ENCODE measurements around the gene USP2. TPM values are rescaled to one million over a fixed set of nuclear protein-coding genes. Genes with fewer than 3 reads are reported as not detected.

USP2 gene
- total RNA-seq, 1 experiment from 2014 or later = 5.7 TPM

GRCh38 chr11:119427279-119427678 lies 45.8 kb upstream of the USP2 start:
- peaks cover 52 to 54% of the 10 kb centered on the region in 2 experiments for H3K4me1 Mint-ChIP-seq
- TF ChIP-seq CTCF (conservative IDR thresholded peaks at IDR 0.05) = no peak
- H3K27ac Mint-ChIP-seq = no peak overlapping the region

More at GRCh38 chr11:119427279-119427678, 45.8 kb upstream of the USP2 start:
- Histone ChIP-seq H3K23ac (ENCODE audit: insufficient read length, low read depth, low read length) (no peak overlapping the region), H3K56ac (ENCODE audit: insufficient read length, low read depth, low read length) (no peak overlapping the region), H3K79me1 (ENCODE audit: insufficient read depth, low read depth, low read length, poor library complexity, severe bottlenecking) (no peaks in the 10 kb centered on the region), H2AFZ (ENCODE audit: low read length) (no peak overlapping the region), H2BK5ac (ENCODE audit: insufficient read length, low read length) (no peak overlapping the region), H3K9ac (ENCODE audit: extremely low read depth, insufficient read length, low read length) (no peak overlapping the region), H2BK120ac (ENCODE audit: low read depth, low read length, poor library complexity, severe bottlenecking) (no peak overlapping the region), H2AK5ac (ENCODE audit: insufficient read length, low read length) (no peak overlapping the region), H3K27ac (ENCODE audit: insufficient read length, low read depth, low read length) (no peak overlapping the region), H3K23me2 (ENCODE audit: insufficient read length, low read depth, low read length, poor library complexity, severe bottlenecking) (no peaks in the 10 kb centered on the region), H3T11ph (ENCODE audit: low read length) (no peak overlapping the region), H3K79me2 (ENCODE audit: insufficient read depth, low read length) (peaks cover 5% of the 10 kb centered on the region; the same call in 1 of the 2 replicates), H3K4me1 (ENCODE audit: insufficient read depth, low read length) (peaks cover 16% of the 10 kb centered on the region), H3K27me3 (ENCODE audit: insufficient read depth, low read length) (no peaks in the 10 kb centered on the region), H3K4me2 (ENCODE audit: insufficient read depth, insufficient read length, low read length) (no peak overlapping the region), H3K18ac (ENCODE audit: insufficient read length, low read depth, low read length) (no peak overlapping the region), H4K5ac (ENCODE audit: insufficient read length, low read depth, low read length) (no peak overlapping the region), H2BK15ac (ENCODE audit: low read depth, low read length) (no peak overlapping the region), H4K8ac (replicated peaks; ENCODE audit: insufficient read length, low read depth, low read length) (no peak overlapping the region), H4K20me1 (ENCODE audit: control insufficient read depth, insufficient read depth, insufficient read length) (no peaks in the 10 kb centered on the region), H3K14ac (ENCODE audit: insufficient read depth, low read length) (no peak overlapping the region), H4K91ac (ENCODE audit: insufficient read length, low read depth, low read length) (no peak overlapping the region), H3K4ac (ENCODE audit: low read depth, low read length) (no peak overlapping the region), H2BK12ac (ENCODE audit: insufficient read length, low read depth, low read length) (no peak overlapping the region), H2BK20ac (ENCODE audit: low read depth, low read length, poor library complexity, severe bottlenecking) (no peak overlapping the region), H3K9me3 (ENCODE audit: control insufficient read depth, low read depth, low read length) (no peaks in the 10 kb centered on the region)
- no peaks in the 10 kb centered on the region; a peak in 2 of 5 replicates for H3K9me3 Mint-ChIP-seq
- H3K27me3 Mint-ChIP-seq (ENCODE audit: low read depth) = peaks cover 22% of the 10 kb centered on the region
- no CpG with 5 or more reads among the region's 5 CpGs for WGBS (ENCODE audit: extremely low coverage, insufficient read length, low lambda C conversion rate)
- DNase-seq = no peak
- H3K36me3 Mint-ChIP-seq (ENCODE audit: insufficient read depth in 1 of 3, low read depth in 3 of 3) = peaks cover 0 to 2% (median 2%) of the 10 kb centered on the region in 3 experiments; a peak in 4 of 7 replicates
- H3K4me3 Mint-ChIP-seq = no peak overlapping the region
